ENCODE data around the gene ENTHD1. TPM values are rescaled to one million over a fixed set of nuclear protein-coding genes. Genes with fewer than 3 reads are reported as not detected.
"Not testable (repeated sequence)": the region's sequence is repeated elsewhere in the genome, so short reads cannot be mapped to it uniquely, and the experiment has no call there.

Gene ENTHD1
- total RNA-seq, 4 donors from 2014 or later, result not detected

DNA sequence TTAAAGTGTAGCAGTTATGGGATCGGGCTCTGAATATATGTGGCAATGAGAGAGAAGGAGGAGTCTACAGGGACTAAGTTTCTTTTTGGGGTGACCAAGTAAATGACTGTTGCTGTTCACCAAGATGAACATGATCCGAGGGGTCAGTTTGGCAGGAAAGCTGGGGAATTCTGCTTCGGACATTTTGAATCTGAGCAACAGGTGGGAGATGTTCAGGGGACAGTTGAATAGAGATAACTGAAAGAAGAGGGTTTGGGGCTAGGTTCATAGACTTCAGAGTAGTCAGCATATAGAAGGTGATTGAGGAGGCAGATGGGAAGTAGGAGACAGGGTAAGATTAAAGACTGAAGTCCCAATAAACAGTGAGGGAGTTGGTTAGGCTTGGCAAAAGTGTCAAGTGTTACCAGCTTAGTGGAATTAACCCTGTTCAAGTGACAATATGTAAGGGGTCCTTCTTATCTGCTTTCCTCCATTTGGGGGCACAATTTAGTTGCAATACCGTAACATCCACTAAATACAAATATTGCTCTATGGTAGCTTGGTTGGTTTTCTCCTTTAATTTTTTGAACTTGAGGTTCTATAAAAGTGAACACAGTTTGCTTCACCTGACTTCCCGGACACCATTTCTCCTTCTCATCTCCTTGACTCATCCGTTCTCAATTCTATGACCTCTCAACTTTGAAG lies 2.9 kb upstream of the ENTHD1 start:
- peaks cover 0 to 9% (median 0%) of the 10 kb centered on the region in 4 donors for H3K27me3 ChIP-seq
- no peak for DNase-seq (ENCODE audit: extremely low spot score)
- TF ChIP-seq POLR2AphosphoS5 (IDR thresholded peaks at IDR 0.05) (no peak), POLR2A (IDR thresholded peaks at IDR 0.05; ENCODE audit: low read depth) (no peak), EP300 (IDR thresholded peaks at IDR 0.05) (no peak)
- TF ChIP-seq, protein P1, sequence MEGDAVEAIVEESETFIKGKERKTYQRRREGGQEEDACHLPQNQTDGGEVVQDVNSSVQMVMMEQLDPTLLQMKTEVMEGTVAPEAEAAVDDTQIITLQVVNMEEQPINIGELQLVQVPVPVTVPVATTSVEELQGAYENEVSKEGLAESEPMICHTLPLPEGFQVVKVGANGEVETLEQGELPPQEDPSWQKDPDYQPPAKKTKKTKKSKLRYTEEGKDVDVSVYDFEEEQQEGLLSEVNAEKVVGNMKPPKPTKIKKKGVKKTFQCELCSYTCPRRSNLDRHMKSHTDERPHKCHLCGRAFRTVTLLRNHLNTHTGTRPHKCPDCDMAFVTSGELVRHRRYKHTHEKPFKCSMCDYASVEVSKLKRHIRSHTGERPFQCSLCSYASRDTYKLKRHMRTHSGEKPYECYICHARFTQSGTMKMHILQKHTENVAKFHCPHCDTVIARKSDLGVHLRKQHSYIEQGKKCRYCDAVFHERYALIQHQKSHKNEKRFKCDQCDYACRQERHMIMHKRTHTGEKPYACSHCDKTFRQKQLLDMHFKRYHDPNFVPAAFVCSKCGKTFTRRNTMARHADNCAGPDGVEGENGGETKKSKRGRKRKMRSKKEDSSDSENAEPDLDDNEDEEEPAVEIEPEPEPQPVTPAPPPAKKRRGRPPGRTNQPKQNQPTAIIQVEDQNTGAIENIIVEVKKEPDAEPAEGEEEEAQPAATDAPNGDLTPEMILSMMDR (IDR thresholded peaks at IDR 0.05), result no peak
- no peaks in the 10 kb centered on the region for H3K36me3 ChIP-seq
- H3K4me3 ChIP-seq, result no peak overlapping the region
- H3K27ac ChIP-seq (replicated peaks in 1 of 4), result no peak overlapping the region
- H3K4me1 ChIP-seq, result no peaks in the 10 kb centered on the region
- intact Hi-C loops (cut with DNase I), result no loop called here
- 79% methylated on average over 6 of the region's 6 CpGs for WGBS
- H3K9me3 ChIP-seq, result no peaks in the 10 kb centered on the region

DNA sequence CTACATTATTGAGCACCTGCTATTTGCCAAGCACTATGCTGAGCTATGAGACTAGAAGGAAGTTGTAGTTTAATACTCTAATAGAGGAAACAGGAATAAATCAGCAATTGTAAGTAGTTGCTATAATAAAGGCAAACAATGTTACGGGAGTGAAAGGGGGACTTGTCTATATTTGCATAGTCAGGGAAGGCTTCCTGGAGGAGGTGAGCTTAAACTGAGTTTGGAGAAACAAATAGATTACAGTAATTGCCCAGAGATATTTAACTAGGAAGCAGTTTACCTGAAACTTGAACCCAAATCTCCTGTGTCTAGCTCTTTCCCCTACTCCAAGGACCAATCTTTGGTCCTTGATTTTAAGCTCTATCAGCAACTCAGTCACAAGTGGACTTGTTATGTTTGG lies 2.1 kb upstream of the ENTHD1 start:
- no peak for DNase-seq (ENCODE audit: extremely low spot score)
- 81% methylated on average over 1 of the region's 1 CpG for WGBS
- Histone ChIP-seq H3K9me3 (no peaks in the 10 kb centered on the region), H3K4me3 (no peak overlapping the region), H3K4me1 (no peaks in the 10 kb centered on the region), H3K36me3 (no peaks in the 10 kb centered on the region), H3K27me3 (peaks cover 0 to 9% (median 0%) of the 10 kb centered on the region in 4 donors), H3K27ac (replicated peaks in 1 of 4) (no peak overlapping the region)
- intact Hi-C loops (cut with DNase I), result no loop called here
- TF ChIP-seq, protein P1 (IDR thresholded peaks at IDR 0.05), result no peak
- no peak for TF ChIP-seq POLR2AphosphoS5 (IDR thresholded peaks at IDR 0.05)
- no peak for TF ChIP-seq POLR2A (IDR thresholded peaks at IDR 0.05; ENCODE audit: low read depth)
- no peak for TF ChIP-seq EP300 (IDR thresholded peaks at IDR 0.05)

DNA sequence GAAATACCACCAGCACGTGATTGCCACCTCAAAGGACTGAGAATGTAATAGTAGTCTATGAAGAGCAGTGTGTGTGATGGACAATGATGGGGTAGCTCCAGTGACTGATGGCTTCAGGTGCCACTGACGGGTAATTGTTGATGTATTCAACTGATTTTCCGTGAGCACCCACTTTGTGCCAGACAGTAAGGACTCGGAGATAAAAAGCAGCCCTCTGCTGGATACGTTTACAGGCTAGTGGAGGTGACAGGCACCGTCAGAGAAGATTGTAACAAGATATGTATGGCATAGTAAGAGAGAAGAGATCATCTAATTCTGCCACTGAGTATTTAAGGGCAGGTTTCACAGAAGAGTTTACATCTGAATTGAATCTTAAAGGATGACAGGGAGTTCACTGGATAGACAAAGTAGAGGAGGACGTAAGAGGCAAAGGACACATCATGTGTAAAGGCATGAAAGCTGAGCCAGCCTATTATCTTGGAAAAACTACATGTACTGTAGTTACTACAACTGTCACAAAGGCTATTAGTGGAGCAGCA lies 1.1 kb upstream of the ENTHD1 start:
- WGBS, result 40% methylated on average over 7 of the region's 7 CpGs
- DNase-seq (ENCODE audit: extremely low spot score), result no peak

DNA sequence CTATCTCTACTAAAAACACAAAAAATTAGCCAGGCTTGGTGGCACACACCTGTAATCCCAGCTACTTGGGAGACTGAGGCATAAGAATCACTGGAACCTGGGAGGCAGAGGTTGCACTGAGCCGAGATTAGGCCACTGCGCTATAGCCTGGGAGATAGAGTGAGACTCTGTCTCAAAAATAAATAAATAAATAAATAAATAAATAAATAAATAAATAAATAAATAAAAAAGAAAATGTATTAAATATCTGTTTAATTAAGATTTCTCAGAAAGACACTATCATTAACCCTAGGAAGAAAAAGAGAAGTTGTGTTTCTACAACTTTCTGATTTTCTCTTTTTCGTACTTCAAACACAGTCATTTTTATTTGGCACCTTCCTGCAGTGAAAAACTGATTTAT lies 3.6 kb downstream of the ENTHD1 start:
- H3K36me3 ChIP-seq; H3K4me1 ChIP-seq; H3K4me3 ChIP-seq; DNase-seq (ENCODE audit: extremely low spot score); H3K27ac ChIP-seq (replicated peaks in 1 of 4); intact Hi-C loops (cut with DNase I); H3K9me3 ChIP-seq: not testable (repeated sequence)
- 76% methylated on average over 3 of the region's 3 CpGs for WGBS
- H3K27me3 ChIP-seq, result peaks cover 0 to 23% (median 0%) of the 10 kb centered on the region in 4 donors

More for the DNA sequence above, 1.1 kb upstream of the ENTHD1 start:
- no peaks in the 10 kb centered on the region for H3K9me3 ChIP-seq
- no peak overlapping the region for H3K27ac ChIP-seq (replicated peaks in 1 of 4)
- H3K27me3 ChIP-seq, result peaks cover 0 to 11% (median 0%) of the 10 kb centered on the region in 4 donors
- TF ChIP-seq EP300 (IDR thresholded peaks at IDR 0.05), result no peak
- TF ChIP-seq POLR2A (IDR thresholded peaks at IDR 0.05; ENCODE audit: low read depth), result no peak
- TF ChIP-seq, protein P1 (IDR thresholded peaks at IDR 0.05), result no peak
- no peak for TF ChIP-seq POLR2AphosphoS5 (IDR thresholded peaks at IDR 0.05)
- H3K36me3 ChIP-seq, result no peaks in the 10 kb centered on the region
- no peak overlapping the region for H3K4me3 ChIP-seq
- H3K4me1 ChIP-seq, result no peaks in the 10 kb centered on the region
- intact Hi-C loops (cut with DNase I), result no loop called here

DNA sequence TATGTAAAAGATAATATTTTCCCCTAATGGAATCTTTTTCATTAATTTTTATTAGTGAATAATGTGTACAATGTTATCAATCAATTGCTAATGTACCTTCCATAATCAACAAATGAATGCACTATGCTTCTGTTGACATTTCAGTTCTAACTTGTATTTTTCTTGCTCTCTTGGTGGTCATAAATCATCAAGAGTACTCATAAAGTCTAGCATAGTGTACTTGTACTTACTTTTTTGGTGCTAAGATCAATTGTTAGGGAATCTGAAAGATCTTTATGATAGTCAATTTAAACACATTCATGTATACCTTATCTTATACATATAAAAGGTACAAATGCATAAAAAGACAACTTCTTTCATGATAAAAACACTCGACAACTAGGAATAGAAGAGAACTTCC lies 10.5 kb downstream of the ENTHD1 start:
- H3K4me1 ChIP-seq, result no peaks in the 10 kb centered on the region
- H3K9me3 ChIP-seq, result peaks cover 0 to 7% (median 0%) of the 10 kb centered on the region in 4 donors
- H3K36me3 ChIP-seq, result no peaks in the 10 kb centered on the region
- DNase-seq (ENCODE audit: extremely low spot score), result no peak
- WGBS, result 78% methylated on average over 1 of the region's 1 CpG
- H3K27ac ChIP-seq (replicated peaks in 1 of 4), result no peak overlapping the region
- H3K27me3 ChIP-seq, result peaks cover 0 to 3% (median 0%) of the 10 kb centered on the region in 4 donors
- TF ChIP-seq POLR2AphosphoS5 (IDR thresholded peaks at IDR 0.05) (no peak), EP300 (IDR thresholded peaks at IDR 0.05) (no peak), POLR2A (IDR thresholded peaks at IDR 0.05; ENCODE audit: low read depth) (no peak)
- TF ChIP-seq, protein P1 (IDR thresholded peaks at IDR 0.05), result no peak
- no peak overlapping the region for H3K4me3 ChIP-seq
- intact Hi-C loops (cut with DNase I), result no loop called here

All from esophagus muscularis mucosa (tissue), 4 donors.